ENCODE results near the gene PTGER2.

DNA sequence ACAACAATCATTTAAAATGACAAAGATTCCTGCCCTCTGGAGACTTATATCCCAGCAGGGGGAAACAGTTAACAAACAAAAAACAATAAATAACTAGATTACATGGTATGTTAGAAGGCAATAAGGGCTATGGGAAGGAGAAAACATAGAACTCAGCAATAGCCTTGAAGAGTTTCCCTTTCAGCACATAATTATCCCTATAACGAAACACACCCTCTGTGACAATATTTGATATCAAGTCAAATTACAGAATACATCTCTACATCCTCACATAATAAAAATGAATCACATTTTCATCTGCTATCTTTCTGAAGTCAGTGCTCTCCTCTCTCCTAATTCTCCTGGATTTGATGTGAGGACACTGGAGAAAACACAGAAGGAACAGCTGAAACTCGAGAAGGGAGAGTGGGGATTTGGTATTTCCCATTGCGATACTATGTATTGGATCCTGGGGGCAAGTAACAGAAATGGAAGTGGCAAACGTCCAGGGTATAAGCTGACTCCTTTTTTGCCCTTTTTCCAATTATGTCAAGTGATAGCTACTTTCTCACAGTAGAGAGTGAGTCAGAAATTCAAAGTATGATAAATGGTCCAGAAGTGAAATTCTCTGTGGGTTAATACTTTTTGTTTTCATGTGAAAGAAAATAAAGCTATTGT is 9.7 kb upstream of the PTGER2 start:
- no peak for TF ChIP-seq POLR2A (IDR thresholded peaks at IDR 0.05; ENCODE audit: low read depth, low read length)
- TF ChIP-seq POLR2AphosphoS5 (IDR thresholded peaks at IDR 0.05; ENCODE audit: low read depth, low read length): no peak

Measured in GM12892 (cell line).